Caco-2 (cell line): ENCODE measurements around the gene CRELD1. TPM values are rescaled to one million over a fixed set of nuclear protein-coding genes. Genes with fewer than 3 reads are reported as not detected.
A peak's percentile ranks its signal among the peaks of the same experiment; 100 is the strongest.

ENCODE experiments used
- BruUV-seq: library from RNA; stranded (reverse); fragments of 400-500 nt; replicated peaks from 2 replicates; lab custom pipeline; 2021; lab: Mats Ljungman, UMichigan
- CTCF ChIA-PET: fragments of 300-600 bp; sonication (Branson Sonifier 250); formaldehyde crosslinking; loops from one replicate; lab custom pipeline; 2022; ENCODE audit warnings: antibody characterized with exemption; lab: Charles Lee
- POLR2A ChIA-PET: fragments of 300-600 bp; sonication (Branson Sonifier 250); formaldehyde crosslinking; loops from one replicate; lab custom pipeline; 2022; ENCODE audit warnings: antibody characterized with exemption; lab: Charles Lee
- DNase-seq, 2 experiments: peaks; one replicate each; pipeline versions ENCODE4 v3.0.0 to v3.0.0-alpha.2; 2020 to 2022
- H3K27me3 ChIP-seq: replicated peaks from 2 replicates; pipeline ENCODE4 v1.6.0; 2011; ENCODE audit warnings: low read length; ENCODE audit not compliant: control insufficient read depth, insufficient read depth
- H3K36me3 ChIP-seq: 2 replicates; pipeline ENCODE4 v1.5.1; 2011; ENCODE audit warnings: low read length; ENCODE audit not compliant: control insufficient read depth, insufficient read depth
- H3K4me1 ChIP-seq: fragments of 250-450 bp; sonication (Bioruptor Pico); 2 replicates; pipeline ENCODE4 v1.5.1; 2020; ENCODE audit warnings: mild to moderate bottlenecking
- H3K4me3 ChIP-seq: 2 replicates; pipeline ENCODE4 v1.5.1; 2011; ENCODE audit warnings: low read depth, mild to moderate bottlenecking, control low read depth, low read length
- H3K9me3 ChIP-seq: fragments of 250-450 bp; sonication (Bioruptor Pico); 2 replicates; pipeline ENCODE4 v1.5.1; 2020; ENCODE audit warnings: mild to moderate bottlenecking, moderate library complexity
- H3K27ac Mint-ChIP-seq: one replicate; pipeline ENCODE4 v1.8.0; 2022; ENCODE audit warnings: mixed read lengths; ENCODE audit not compliant: unreplicated experiment
- H3K27me3 Mint-ChIP-seq: one replicate; pipeline ENCODE4 v1.8.0; 2022; ENCODE audit warnings: mixed read lengths; ENCODE audit not compliant: insufficient read depth, unreplicated experiment
- H3K36me3 Mint-ChIP-seq: one replicate; pipeline ENCODE4 v1.8.0; 2022; ENCODE audit warnings: mild to moderate bottlenecking, mixed read lengths; ENCODE audit not compliant: insufficient read depth, unreplicated experiment
- H3K4me1 Mint-ChIP-seq: one replicate; pipeline ENCODE4 v1.8.0; 2022; ENCODE audit warnings: low read depth, mixed read lengths; ENCODE audit not compliant: unreplicated experiment
- H3K4me3 Mint-ChIP-seq: one replicate; pipeline ENCODE4 v1.8.0; 2022; ENCODE audit warnings: mild to moderate bottlenecking, moderate library complexity, mixed read lengths; ENCODE audit not compliant: unreplicated experiment
- H3K9me3 Mint-ChIP-seq: one replicate; pipeline ENCODE4 v1.8.0; 2022; ENCODE audit warnings: mixed read lengths; ENCODE audit not compliant: unreplicated experiment
- CTCF ChIP-seq, 2 experiments: fragments of 200-600 bp in 1 of 2; IDR thresholded peaks; 1 replicate in 1 of 2; 2 replicates in 1 of 2; pipeline versions ENCODE4 v1.5.1 to v1.8.0; 2011 to 2022; ENCODE audit warnings: antibody characterized with exemption in 1 of 2, control low read depth in 1 of 2, inconsistent platforms in 1 of 2, low read depth in 1 of 2, low read length in 1 of 2, mild to moderate bottlenecking in 1 of 2, moderate library complexity in 1 of 2; ENCODE audit not compliant: insufficient read depth in 1 of 2, severe bottlenecking in 1 of 2, unreplicated experiment in 1 of 2
- intact Hi-C: fragments of 100-400 bp; cut with micrococcal nuclease; formaldehyde crosslinking; loops from one replicate; pipeline ENCODE4 v1.10.0; 2022; ENCODE audit not compliant: unreplicated experiment
- total RNA-seq: library from RNA; stranded (reverse); gene quantifications from 2 replicates; pipeline ENCODE4 v1.2.3, GENCODE V29; 2022

Gene CRELD1
- total RNA-seq, 1 experiment from 2014 or later, result 18.3 TPM

GRCh38 chr3:9902372-9903237 is 31.0 kb upstream of the CRELD1 start, which contains the start of gene IL17RE:
Gene IL17RE, plus strand, starts transcription at chr3:9902848. Its CDS starts 85 bp downstream, at chr3:9902933.
- ChIA-PET CTCF (interaction anchor here (0.7 to 3.1 kb wide), 5 partner anchors 13 to 44 kb away, joined by 3 to 14 read pairs (median 5); partner anchors contain the start of gene IL17RC), POLR2A (interaction anchor here (0.5 to 2.2 kb wide), 6 partner anchors 10 to 110 kb away, joined by 3 to 30 read pairs (median 8); partner anchors contain the start of genes ARPC4, CRELD1 and IL17RC)
- H3K9me3 ChIP-seq, result peaks cover 4% of the 10 kb centered on the region
- intact Hi-C loops, result loop anchor here (1.0 kb wide), 4 partner anchors 13 to 54 kb away; partner anchors contain the start of gene CRELD1
- no peaks in the 10 kb centered on the region; the same call in none of the 2 replicates for H3K36me3 ChIP-seq
- Mint-ChIP-seq H3K9me3 (no peaks in the 10 kb centered on the region), H3K27ac (peak within 1 kb of the TSS; percentile 90), H3K36me3 (peaks cover 50% of the 10 kb centered on the region), H3K27me3 (no peaks in the 10 kb centered on the region), H3K4me1 (peaks cover 23% of the 10 kb centered on the region), H3K4me3 (peak within 1 kb of the TSS; percentile 94)
- TF ChIP-seq CTCF (IDR thresholded peaks at IDR 0.05; ENCODE audit: insufficient read depth in 1 of 2, low read depth in 1 of 2, low read length in 1 of 2, severe bottlenecking in 1 of 2, unreplicated experiment in 1 of 2), result no peak
- H3K27me3 ChIP-seq, result no peaks in the 10 kb centered on the region
- peaks cover 50% of the 10 kb centered on the region for H3K4me1 ChIP-seq
- peak; percentile 78 to 79 for DNase-seq
- BruUV-seq, result no TSS peak
- H3K4me3 ChIP-seq, result peak within 1 kb of the TSS; percentile 54

- POLR2A ChIA-PET, result interaction anchor here (0.5 to 2.2 kb wide), 5 partner anchors 12 to 110 kb away, joined by 3 to 30 read pairs (median 12); partner anchors contain the start of genes ARPC4, CRELD1 and IL17RC
- Mint-ChIP-seq H3K27ac (peak overlapping the region; percentile 90), H3K9me3 (no peaks in the 10 kb centered on the region), H3K27me3 (no peaks in the 10 kb centered on the region), H3K4me1 (peaks cover 18% of the 10 kb centered on the region), H3K36me3 (peaks cover 50% of the 10 kb centered on the region), H3K4me3 (peak overlapping the region; percentile 94)
- CTCF ChIA-PET, result interaction anchor here (0.5 to 3.1 kb wide), 6 partner anchors 11 to 304 kb away, joined by 3 to 14 read pairs (median 5); partner anchors contain the start of gene IL17RC
- peaks cover 45% of the 10 kb centered on the region for H3K4me1 ChIP-seq
- no peaks in the 10 kb centered on the region; the same call in none of the 2 replicates for H3K36me3 ChIP-seq
- intact Hi-C loops, result no loop called here
- peaks cover 4% of the 10 kb centered on the region for H3K9me3 ChIP-seq
- DNase-seq, result no peak
- H3K4me3 ChIP-seq, result peak overlapping the region; percentile 54
- no peaks in the 10 kb centered on the region for H3K27me3 ChIP-seq
- TSS peak; percentile 53 for BruUV-seq
- no peak for TF ChIP-seq CTCF (IDR thresholded peaks at IDR 0.05; ENCODE audit: insufficient read depth in 1 of 2, low read depth in 1 of 2, low read length in 1 of 2, severe bottlenecking in 1 of 2, unreplicated experiment in 1 of 2)
Measured at GRCh38 chr3:9903238-9903624, 30.4 kb upstream of the CRELD1 start.

GRCh38 chr3:9903904-9904303 is 29.7 kb upstream of the CRELD1 start:
- BruUV-seq, result no TSS peak
- H3K36me3 ChIP-seq, result peaks cover 5% of the 10 kb centered on the region
- Mint-ChIP-seq H3K27ac (peak overlapping the region; percentile 90), H3K36me3 (peaks cover 52% of the 10 kb centered on the region), H3K4me1 (peaks cover 13% of the 10 kb centered on the region), H3K9me3 (no peaks in the 10 kb centered on the region), H3K27me3 (no peaks in the 10 kb centered on the region), H3K4me3 (peak overlapping the region; percentile 94)
- no peak for DNase-seq
- H3K9me3 ChIP-seq, result peaks cover 4% of the 10 kb centered on the region
- H3K27me3 ChIP-seq, result no peaks in the 10 kb centered on the region
- CTCF ChIA-PET, result interaction anchor here (0.5 to 1.8 kb wide), 3 partner anchors 11 to 304 kb away, joined by 3 to 5 read pairs (median 5); no protein-coding TSS in a partner anchor
- POLR2A ChIA-PET, result interaction anchor here (0.5 to 2.0 kb wide), 2 partner anchors 13 to 30 kb away, joined by 4 to 12 read pairs; partner anchors contain the start of gene CRELD1
- H3K4me1 ChIP-seq, result peaks cover 38% of the 10 kb centered on the region
- TF ChIP-seq CTCF (IDR thresholded peaks at IDR 0.05; ENCODE audit: insufficient read depth in 1 of 2, low read depth in 1 of 2, low read length in 1 of 2, severe bottlenecking in 1 of 2, unreplicated experiment in 1 of 2), result no peak
- intact Hi-C loops, result no loop called here
- peak overlapping the region; percentile 54 for H3K4me3 ChIP-seq
